Fibroblast of peridontal ligament (primary cell): ENCODE data around the gene MAGEB17.
A peak's percentile ranks its signal among the peaks of the same experiment; 100 is the strongest.

ENCODE experiments used
- DNase-seq: peaks from one replicate; pipeline ENCODE4 v3.0.0-alpha.2; 2010; ENCODE audit errors: extremely low read depth

MAGEB17 gene

GRCh38 chrX:16210061-16210460 is 42.8 kb downstream of the MAGEB17 start:
- no peak for DNase-seq

- no peak for DNase-seq
Measured at GRCh38 chrX:16212024-16212423, 44.7 kb downstream of the MAGEB17 start.

GRCh38 chrX:16212436-16212835 is 45.2 kb downstream of the MAGEB17 start:
- DNase-seq: peak; percentile 19

GRCh38 chrX:16213961-16214360 is 46.7 kb downstream of the MAGEB17 start:
- peak; percentile 23 for DNase-seq

- no peak for DNase-seq
Measured at GRCh38 chrX:16215660-16216059, 48.4 kb downstream of the MAGEB17 start.
